ENCODE results near the gene TSHZ2.
"Not testable (repeated sequence)": the region's sequence is repeated elsewhere in the genome, so short reads cannot be mapped to it uniquely, and the experiment has no call there.

TSHZ2 gene

GRCh38 chr20:53428588-53428987 lies 456.4 kb downstream of the TSHZ2 start:
- no peak for TF ChIP-seq L3MBTL2 (conservative IDR thresholded peaks at IDR 0.05)
- TF ChIP-seq CTBP1 (IDR thresholded peaks at IDR 0.05; ENCODE audit: borderline replicate concordance), result no peak
- no peak for TF ChIP-seq NFRKB (IDR thresholded peaks at IDR 0.05)
- no peak for TF ChIP-seq SP1 (IDR thresholded peaks at IDR 0.05)
- no peak for TF ChIP-seq FOXM1 (IDR thresholded peaks at IDR 0.05; ENCODE audit: borderline replicate concordance)
- no peak for TF ChIP-seq LEF1 (IDR thresholded peaks at IDR 0.05; ENCODE audit: borderline replicate concordance)
- no peak for TF ChIP-seq TARDBP (IDR thresholded peaks at IDR 0.05)
- no peak for TF ChIP-seq ZNF384 (IDR thresholded peaks at IDR 0.05)
- TF ChIP-seq ARNT (IDR thresholded peaks at IDR 0.05), result no peak
- TF ChIP-seq ELF4 (IDR thresholded peaks at IDR 0.05), result no peak
- TF ChIP-seq BHLHE40 (IDR thresholded peaks at IDR 0.05; ENCODE audit: borderline replicate concordance), result no peak
- TF ChIP-seq PKNOX1 (IDR thresholded peaks at IDR 0.05), result no peak
- TF ChIP-seq SUZ12 (IDR thresholded peaks at IDR 0.05), result no peak
- no peak for TF ChIP-seq HDGF (IDR thresholded peaks at IDR 0.05; ENCODE audit: borderline replicate concordance)
- TF ChIP-seq FOXK2 (IDR thresholded peaks at IDR 0.05), result no peak
- TF ChIP-seq FOXA1 (IDR thresholded peaks at IDR 0.05), result no peak
- ChIA-PET CTCF (no interaction called here), POLR2A (no interaction called here)
- DNase-seq (ENCODE audit: extremely low spot score), result no peak

- CTCF ChIA-PET, result no interaction called here
- DNase-seq (ENCODE audit: extremely low spot score), result no peak
- TF ChIP-seq L3MBTL2 (conservative IDR thresholded peaks at IDR 0.05), result no peak
- TF ChIP-seq TARDBP (IDR thresholded peaks at IDR 0.05), result no peak
- no peak for TF ChIP-seq ELF4 (IDR thresholded peaks at IDR 0.05)
- TF ChIP-seq SP1 (IDR thresholded peaks at IDR 0.05), result no peak
- no peak for TF ChIP-seq BHLHE40 (IDR thresholded peaks at IDR 0.05; ENCODE audit: borderline replicate concordance)
- POLR2A ChIA-PET, result no interaction called here
These were observed 456.8 kb downstream of the TSHZ2 start for GRCh38 chr20:53428996-53429395.

- ChIA-PET POLR2A (no interaction called here), CTCF (no interaction called here)
- no peak for DNase-seq (ENCODE audit: extremely low spot score)
- TF ChIP-seq TARDBP (IDR thresholded peaks at IDR 0.05), result no peak
- TF ChIP-seq FOXK2 (IDR thresholded peaks at IDR 0.05), result no peak
- TF ChIP-seq PKNOX1 (IDR thresholded peaks at IDR 0.05), result no peak
- no peak for TF ChIP-seq HDGF (IDR thresholded peaks at IDR 0.05; ENCODE audit: borderline replicate concordance)
- TF ChIP-seq FOXA1 (IDR thresholded peaks at IDR 0.05), result no peak
These were observed 462.5 kb downstream of the TSHZ2 start for GRCh38 chr20:53434662-53435061.

- DNase-seq (ENCODE audit: extremely low spot score); CTCF ChIA-PET; POLR2A ChIA-PET: not testable (repeated sequence)
- TF ChIP-seq PKNOX1 (IDR thresholded peaks at IDR 0.05), result peak; percentile 26; the same call in 1 of the 2 replicates
These were observed 464.8 kb downstream of the TSHZ2 start for GRCh38 chr20:53436927-53437326.

- ChIA-PET CTCF (no interaction called here), POLR2A (no interaction called here)
- DNase-seq (ENCODE audit: extremely low spot score), result no peak
- TF ChIP-seq TARDBP (IDR thresholded peaks at IDR 0.05) (no peak), FOXK2 (IDR thresholded peaks at IDR 0.05) (no peak), NFRKB (IDR thresholded peaks at IDR 0.05) (no peak), L3MBTL2 (conservative IDR thresholded peaks at IDR 0.05) (no peak), ZNF384 (IDR thresholded peaks at IDR 0.05) (no peak), ARNT (IDR thresholded peaks at IDR 0.05) (no peak), CTBP1 (IDR thresholded peaks at IDR 0.05; ENCODE audit: borderline replicate concordance) (no peak), ELF4 (IDR thresholded peaks at IDR 0.05) (no peak)
These were observed 466.2 kb downstream of the TSHZ2 start for GRCh38 chr20:53438368-53438767.

GRCh38 chr20:53439046-53439445 lies 466.9 kb downstream of the TSHZ2 start:
- no peak for TF ChIP-seq ELF4 (IDR thresholded peaks at IDR 0.05)
- TF ChIP-seq FOXA1 (IDR thresholded peaks at IDR 0.05), result no peak
- TF ChIP-seq FOXK2 (IDR thresholded peaks at IDR 0.05), result no peak
- TF ChIP-seq ZNF384 (IDR thresholded peaks at IDR 0.05), result no peak
- TF ChIP-seq NFRKB (IDR thresholded peaks at IDR 0.05), result no peak
- TF ChIP-seq LEF1 (IDR thresholded peaks at IDR 0.05; ENCODE audit: borderline replicate concordance), result no peak
- TF ChIP-seq ARNT (IDR thresholded peaks at IDR 0.05), result no peak
- TF ChIP-seq TARDBP (IDR thresholded peaks at IDR 0.05), result no peak
- no peak for TF ChIP-seq CTBP1 (IDR thresholded peaks at IDR 0.05; ENCODE audit: borderline replicate concordance)
- TF ChIP-seq PKNOX1 (IDR thresholded peaks at IDR 0.05), result no peak
- no peak for TF ChIP-seq HDGF (IDR thresholded peaks at IDR 0.05; ENCODE audit: borderline replicate concordance)
- no peak for TF ChIP-seq SP1 (IDR thresholded peaks at IDR 0.05)
- ChIA-PET POLR2A (no interaction called here), CTCF (no interaction called here)
- no peak for DNase-seq (ENCODE audit: extremely low spot score)

- DNase-seq (ENCODE audit: extremely low spot score), result no peak
- ChIA-PET CTCF (no interaction called here), POLR2A (no interaction called here)
- TF ChIP-seq SUZ12 (IDR thresholded peaks at IDR 0.05), result no peak
- TF ChIP-seq PKNOX1 (IDR thresholded peaks at IDR 0.05), result no peak
- TF ChIP-seq NFRKB (IDR thresholded peaks at IDR 0.05), result no peak
- TF ChIP-seq HDGF (IDR thresholded peaks at IDR 0.05; ENCODE audit: borderline replicate concordance), result no peak
- TF ChIP-seq ARNT (IDR thresholded peaks at IDR 0.05), result no peak
- no peak for TF ChIP-seq LEF1 (IDR thresholded peaks at IDR 0.05; ENCODE audit: borderline replicate concordance)
- no peak for TF ChIP-seq CTBP1 (IDR thresholded peaks at IDR 0.05; ENCODE audit: borderline replicate concordance)
- TF ChIP-seq FOXM1 (IDR thresholded peaks at IDR 0.05; ENCODE audit: borderline replicate concordance), result no peak
- no peak for TF ChIP-seq ZNF384 (IDR thresholded peaks at IDR 0.05)
These were observed 467.5 kb downstream of the TSHZ2 start for GRCh38 chr20:53439616-53440015.

Measured in HEK293T (cell line).